Vagina (tissue), 2 donors: ENCODE results near the gene ATXN10.

Experiments
- CTCF ChIP-seq, 3 experiments: fragments of 450-650 bp in 2 of 3; fragments of 200-600 bp in 1 of 3; sonication (generic) in 1 of 3; IDR thresholded peaks; one replicate each; pipeline ENCODE4 v1.5.1; 2017 to 2019; ENCODE audit warnings: antibody characterized with exemption in 3 of 3, mild to moderate bottlenecking in 2 of 3, moderate library complexity in 2 of 3
- POLR2A ChIP-seq, 2 donors: fragments of 450-650 bp; IDR thresholded peaks; one replicate each; pipeline ENCODE4 v1.6.1; 2017; ENCODE audit warnings: antibody characterized with exemption in 2 of 2, mild to moderate bottlenecking in 2 of 2, moderate library complexity in 2 of 2
- POLR2AphosphoS5 ChIP-seq, 2 donors: sonication (generic); formaldehyde crosslinking; IDR thresholded peaks; one replicate each; pipeline ENCODE4 v1.9.0; 2017; ENCODE audit warnings: antibody characterized with exemption in 2 of 2, mild to moderate bottlenecking in 2 of 2, low read depth in 1 of 2; ENCODE audit not compliant: insufficient read depth in 1 of 2

DNA sequence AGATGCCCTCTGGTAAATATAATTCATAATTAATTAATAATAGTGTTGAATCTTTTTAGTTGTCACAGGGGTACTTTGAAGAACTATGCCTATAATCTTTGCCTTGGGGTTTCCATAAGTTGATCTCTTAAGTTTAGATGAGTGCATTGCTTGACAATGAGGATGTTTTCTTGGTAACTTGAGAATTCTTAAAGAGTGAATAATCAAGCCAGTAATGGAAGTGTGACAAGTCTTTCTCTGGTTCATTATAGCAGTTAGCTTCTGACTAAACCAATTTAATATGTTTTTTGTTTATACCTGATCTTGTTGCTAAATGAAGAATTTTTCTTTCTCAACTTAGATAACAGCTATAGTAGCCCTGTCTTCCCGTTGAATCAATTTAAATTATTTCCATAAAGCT lies 46.2 kb downstream of the ATXN10 start:
- TF ChIP-seq CTCF (IDR thresholded peaks at IDR 0.05) (no peak), POLR2A (IDR thresholded peaks at IDR 0.05) (no peak), POLR2AphosphoS5 (IDR thresholded peaks at IDR 0.05; ENCODE audit: insufficient read depth in 1 of 2, low read depth in 1 of 2) (no peak)
